Liver (tissue), 3 donors: Measurements from ENCODE around the gene SAMD8.

Experiments used
- CTCF ChIP-seq: fragments of 150-350 bp; IDR thresholded peaks from 2 replicates; pipeline ENCODE4 v1.5.1; 2017; ENCODE audit warnings: improper control_type of control experiment, low read depth, low read length; ENCODE audit not compliant: missing input control
- GABPA ChIP-seq, 2 donors: IDR thresholded peaks in 1 of 2; conservative IDR thresholded peaks in 1 of 2; 2 replicates each; pipeline ENCODE4 v1.6.1; 2016; ENCODE audit warnings: antibody characterized with exemption in 2 of 2, mild to moderate bottlenecking in 1 of 2, moderate library complexity in 1 of 2
- JUND ChIP-seq, 2 donors: IDR thresholded peaks; 2 replicates each; pipeline ENCODE4 v1.6.1; 2016; ENCODE audit warnings: antibody characterized with exemption in 2 of 2
- MAX ChIP-seq: IDR thresholded peaks from 2 replicates; pipeline ENCODE4 v1.6.1; 2016; ENCODE audit warnings: antibody characterized with exemption
- REST ChIP-seq: IDR thresholded peaks from 2 replicates; pipeline ENCODE4 v1.6.1; 2016; ENCODE audit warnings: antibody characterized with exemption, mild to moderate bottlenecking
- SP1 ChIP-seq: IDR thresholded peaks from 2 replicates; pipeline ENCODE4 v1.6.1; 2018; ENCODE audit warnings: antibody characterized with exemption, mild to moderate bottlenecking
- TAF1 ChIP-seq: conservative IDR thresholded peaks from 2 replicates; pipeline ENCODE4 v1.6.1; 2016; ENCODE audit warnings: antibody characterized with exemption, mild to moderate bottlenecking
- YY1 ChIP-seq: IDR thresholded peaks from 2 replicates; pipeline ENCODE4 v1.6.1; 2016; ENCODE audit warnings: antibody characterized with exemption, mild to moderate bottlenecking
- ZBTB33 ChIP-seq: IDR thresholded peaks from 2 replicates; pipeline ENCODE4 v1.6.1; 2016; ENCODE audit warnings: antibody characterized with exemption
- donor health status: healthy.
- donor health status: healthy.

GRCh38 chr10:75074711-75075445 is 36.6 kb upstream of the SAMD8 start:
- TF ChIP-seq CTCF (no peak), REST (no peak), YY1 (no peak), ZBTB33 (no peak), TAF1 (no peak), JUND (IDR thresholded peaks at IDR 0.05) (no peak), SP1 (no peak), GABPA (IDR thresholded peaks at IDR 0.05 in 1 of 2, conservative IDR thresholded peaks at IDR 0.05 in 1 of 2) (no peak), MAX (no peak)
